ENCODE data around the gene STAT2.

The STAT2 gene

DNA sequence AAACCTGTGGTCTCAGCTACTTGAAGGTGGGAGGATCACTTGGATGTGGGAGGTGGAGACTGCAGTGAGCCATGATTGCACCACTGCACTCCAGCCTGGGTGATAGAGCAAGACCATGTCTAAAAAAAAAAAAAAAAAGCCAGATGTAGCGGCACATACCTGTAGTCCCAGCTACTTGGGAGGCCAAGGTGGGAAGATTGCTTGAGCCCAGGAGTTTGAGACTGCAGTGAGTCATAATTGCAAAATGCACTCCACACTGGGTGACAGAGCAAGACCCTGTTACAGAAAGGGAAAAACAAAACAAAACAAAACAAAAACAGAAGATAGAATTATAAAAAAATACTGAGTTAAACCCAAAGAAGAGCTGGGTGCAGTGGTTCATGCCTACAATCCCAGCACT is 31.8 kb upstream of the STAT2 start:
- no peaks in the 10 kb centered on the region for H3K9me3 ChIP-seq
- DNase-seq, result no peak
- H3K4me1 ChIP-seq, result no peaks in the 10 kb centered on the region
- H3K4me3 ChIP-seq (ENCODE audit: low read depth, low read length), result no peak overlapping the region
- TF ChIP-seq, protein P1, sequence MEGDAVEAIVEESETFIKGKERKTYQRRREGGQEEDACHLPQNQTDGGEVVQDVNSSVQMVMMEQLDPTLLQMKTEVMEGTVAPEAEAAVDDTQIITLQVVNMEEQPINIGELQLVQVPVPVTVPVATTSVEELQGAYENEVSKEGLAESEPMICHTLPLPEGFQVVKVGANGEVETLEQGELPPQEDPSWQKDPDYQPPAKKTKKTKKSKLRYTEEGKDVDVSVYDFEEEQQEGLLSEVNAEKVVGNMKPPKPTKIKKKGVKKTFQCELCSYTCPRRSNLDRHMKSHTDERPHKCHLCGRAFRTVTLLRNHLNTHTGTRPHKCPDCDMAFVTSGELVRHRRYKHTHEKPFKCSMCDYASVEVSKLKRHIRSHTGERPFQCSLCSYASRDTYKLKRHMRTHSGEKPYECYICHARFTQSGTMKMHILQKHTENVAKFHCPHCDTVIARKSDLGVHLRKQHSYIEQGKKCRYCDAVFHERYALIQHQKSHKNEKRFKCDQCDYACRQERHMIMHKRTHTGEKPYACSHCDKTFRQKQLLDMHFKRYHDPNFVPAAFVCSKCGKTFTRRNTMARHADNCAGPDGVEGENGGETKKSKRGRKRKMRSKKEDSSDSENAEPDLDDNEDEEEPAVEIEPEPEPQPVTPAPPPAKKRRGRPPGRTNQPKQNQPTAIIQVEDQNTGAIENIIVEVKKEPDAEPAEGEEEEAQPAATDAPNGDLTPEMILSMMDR (IDR thresholded peaks at IDR 0.05; ENCODE audit: low read depth, low read length), result no peak
- H3K27me3 ChIP-seq, result no peaks in the 10 kb centered on the region
- H3K36me3 ChIP-seq, result no peaks in the 10 kb centered on the region

DNA sequence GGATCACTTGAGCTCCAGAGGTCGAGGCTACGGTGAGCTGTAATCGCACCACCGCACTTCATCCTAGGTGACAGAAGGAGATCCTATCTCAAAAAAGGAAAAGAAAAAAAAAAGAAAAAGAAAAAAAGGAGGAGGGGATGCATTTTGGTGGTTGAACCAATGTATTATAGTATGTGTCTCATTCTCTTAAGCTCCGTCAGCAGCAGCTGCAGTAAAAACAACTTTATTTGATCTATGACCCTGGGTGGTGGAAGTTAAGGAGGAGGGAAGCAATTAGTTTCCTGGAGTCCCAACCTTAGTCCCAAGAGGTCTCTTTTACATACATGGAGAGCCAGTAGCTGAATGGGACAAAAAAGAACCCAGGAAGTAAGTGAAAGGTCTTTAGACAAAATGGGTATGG is 29.5 kb upstream of the STAT2 start:
- no peak for DNase-seq
- Histone ChIP-seq H3K4me1 (peaks cover 4% of the 10 kb centered on the region; the same call in 1 of the 2 replicates), H3K36me3 (no peaks in the 10 kb centered on the region), H3K27me3 (no peaks in the 10 kb centered on the region), H3K9me3 (no peaks in the 10 kb centered on the region), H3K4me3 (ENCODE audit: low read depth, low read length) (no peak overlapping the region)
- TF ChIP-seq, protein P1 (IDR thresholded peaks at IDR 0.05; ENCODE audit: low read depth, low read length), result no peak

- Histone ChIP-seq H3K4me1 (peaks cover 4% of the 10 kb centered on the region; the same call in 1 of the 2 replicates), H3K27me3 (no peaks in the 10 kb centered on the region), H3K9me3 (no peaks in the 10 kb centered on the region), H3K4me3 (ENCODE audit: low read depth, low read length) (no peak overlapping the region), H3K36me3 (no peaks in the 10 kb centered on the region)
- TF ChIP-seq, protein P1 (IDR thresholded peaks at IDR 0.05; ENCODE audit: low read depth, low read length), result no peak
- no peak for DNase-seq
Observed at GRCh38 chr12:56387152-56387736, 27.3 kb upstream of the STAT2 start.

GRCh38 chr12:56385873-56386272 is 26.0 kb upstream of the STAT2 start:
- no peaks in the 10 kb centered on the region for H3K36me3 ChIP-seq
- TF ChIP-seq, protein P1 (IDR thresholded peaks at IDR 0.05; ENCODE audit: low read depth, low read length), result no peak
- peaks cover 4% of the 10 kb centered on the region; the same call in 1 of the 2 replicates for H3K4me1 ChIP-seq
- no peak overlapping the region for H3K4me3 ChIP-seq (ENCODE audit: low read depth, low read length)
- H3K27me3 ChIP-seq, result no peaks in the 10 kb centered on the region
- no peaks in the 10 kb centered on the region for H3K9me3 ChIP-seq
- DNase-seq, result peak; percentile 58

DNA sequence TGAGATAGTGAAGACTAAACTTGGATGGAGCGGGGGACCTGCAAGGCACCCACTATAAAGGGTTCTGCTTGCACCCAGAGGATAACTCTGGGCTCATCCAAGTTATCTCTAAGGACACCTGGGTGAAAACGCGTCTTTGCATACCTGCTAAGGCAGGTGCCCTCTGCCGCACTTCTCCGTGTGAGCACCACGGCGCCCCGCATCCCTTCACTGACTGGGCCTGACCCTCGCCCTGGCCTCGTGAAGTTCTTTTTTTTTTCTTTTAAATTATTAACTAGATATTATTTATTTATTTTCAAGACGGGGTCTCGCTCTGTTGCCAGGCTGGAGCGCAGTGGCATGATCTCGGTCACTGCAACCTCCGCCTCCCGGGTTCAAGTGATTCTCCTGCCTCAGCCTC is 22.7 kb upstream of the STAT2 start:
- Histone ChIP-seq H3K36me3 (no peaks in the 10 kb centered on the region), H3K4me1 (peaks cover 4% of the 10 kb centered on the region; the same call in 1 of the 2 replicates), H3K4me3 (ENCODE audit: low read depth, low read length) (no peak overlapping the region), H3K9me3 (no peaks in the 10 kb centered on the region), H3K27me3 (no peaks in the 10 kb centered on the region; the same call in 1 of the 2 replicates)
- TF ChIP-seq, protein P1 (IDR thresholded peaks at IDR 0.05; ENCODE audit: low read depth, low read length), result no peak
- DNase-seq, result no peak

DNA sequence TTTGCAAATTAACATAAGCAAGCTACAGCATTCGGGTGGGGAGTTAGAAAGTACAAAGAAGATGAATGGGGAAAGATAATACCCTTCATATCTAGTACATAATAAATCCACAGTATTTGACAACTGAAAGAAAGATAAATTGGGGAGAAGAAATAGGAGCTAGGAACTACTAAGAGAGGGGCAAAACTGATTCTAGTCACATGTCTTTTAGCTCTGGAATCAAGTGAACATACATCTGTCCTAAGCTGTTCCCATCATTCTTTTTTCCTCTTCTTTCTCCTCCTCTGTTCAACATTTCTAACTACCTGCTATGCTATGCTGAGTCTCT is 18.0 kb upstream of the STAT2 start:
- Histone ChIP-seq H3K27me3 (peaks cover 5% of the 10 kb centered on the region), H3K4me1 (no peaks in the 10 kb centered on the region), H3K36me3 (no peaks in the 10 kb centered on the region), H3K9me3 (peaks cover 6% of the 10 kb centered on the region; the same call in 1 of the 2 replicates), H3K4me3 (ENCODE audit: low read depth, low read length) (no peak overlapping the region)
- TF ChIP-seq, protein P1 (IDR thresholded peaks at IDR 0.05; ENCODE audit: low read depth, low read length), result no peak
- no peak for DNase-seq

Measured in BE2C (cell line).